GM12874 (cell line): ENCODE data around the gene RNF182.

Experiments used
- TF ChIP-seq, protein P1 (sequence below): IDR thresholded peaks from 2 replicates; pipeline ENCODE4 v1.5.1; 2011; ENCODE audit warnings: low read depth, mild to moderate bottlenecking, control low read depth, low read length, moderate library complexity; ENCODE audit not compliant: insufficient read depth

Gene RNF182

GRCh38 chr6:13988908-13989307 is 64.2 kb downstream of the RNF182 start:
- TF ChIP-seq, protein P1, sequence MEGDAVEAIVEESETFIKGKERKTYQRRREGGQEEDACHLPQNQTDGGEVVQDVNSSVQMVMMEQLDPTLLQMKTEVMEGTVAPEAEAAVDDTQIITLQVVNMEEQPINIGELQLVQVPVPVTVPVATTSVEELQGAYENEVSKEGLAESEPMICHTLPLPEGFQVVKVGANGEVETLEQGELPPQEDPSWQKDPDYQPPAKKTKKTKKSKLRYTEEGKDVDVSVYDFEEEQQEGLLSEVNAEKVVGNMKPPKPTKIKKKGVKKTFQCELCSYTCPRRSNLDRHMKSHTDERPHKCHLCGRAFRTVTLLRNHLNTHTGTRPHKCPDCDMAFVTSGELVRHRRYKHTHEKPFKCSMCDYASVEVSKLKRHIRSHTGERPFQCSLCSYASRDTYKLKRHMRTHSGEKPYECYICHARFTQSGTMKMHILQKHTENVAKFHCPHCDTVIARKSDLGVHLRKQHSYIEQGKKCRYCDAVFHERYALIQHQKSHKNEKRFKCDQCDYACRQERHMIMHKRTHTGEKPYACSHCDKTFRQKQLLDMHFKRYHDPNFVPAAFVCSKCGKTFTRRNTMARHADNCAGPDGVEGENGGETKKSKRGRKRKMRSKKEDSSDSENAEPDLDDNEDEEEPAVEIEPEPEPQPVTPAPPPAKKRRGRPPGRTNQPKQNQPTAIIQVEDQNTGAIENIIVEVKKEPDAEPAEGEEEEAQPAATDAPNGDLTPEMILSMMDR, result no peak

GRCh38 chr6:13989496-13990144 is 64.9 kb downstream of the RNF182 start:
- TF ChIP-seq, protein P1, result no peak

GRCh38 chr6:13990796-13991195 is 66.0 kb downstream of the RNF182 start:
- TF ChIP-seq, protein P1, result no peak

- TF ChIP-seq, protein P1, result no peak
These were observed 66.6 kb downstream of the RNF182 start for GRCh38 chr6:13991393-13991792.

- TF ChIP-seq, protein P1, result no peak
These were observed 67.8 kb downstream of the RNF182 start for GRCh38 chr6:13992417-13993055.

- TF ChIP-seq, protein P1, result no peak
These were observed 68.7 kb downstream of the RNF182 start for GRCh38 chr6:13993416-13993815.

DNA sequence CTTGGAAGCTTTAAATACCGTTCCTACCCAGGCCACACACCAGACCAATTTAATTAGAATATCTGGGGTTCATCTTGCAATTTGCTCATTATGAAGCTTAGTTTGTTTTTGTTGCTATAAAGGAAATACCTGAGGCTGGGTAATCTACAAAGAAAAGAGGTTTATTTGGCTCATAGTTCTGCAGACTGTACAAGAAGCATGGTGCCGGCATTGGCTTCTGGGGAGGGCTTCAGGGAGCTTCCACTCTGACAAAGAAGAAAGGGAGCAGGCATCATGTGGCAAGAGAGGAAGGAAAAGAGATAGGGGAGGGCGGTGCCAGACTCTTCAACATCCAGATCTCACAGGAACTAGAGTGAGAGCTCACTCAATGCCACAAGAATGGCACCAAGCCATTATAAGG is 73.6 kb downstream of the RNF182 start:
- TF ChIP-seq, protein P1, result no peak
